OCI-LY7 (cell line): ENCODE results near the gene STING1. TPM values are rescaled to one million over a fixed set of nuclear protein-coding genes. Genes with fewer than 3 reads are reported as not detected.

Source experiments
- BruUV-seq: library from RNA; stranded (reverse); fragments of 400-500 nt; replicated peaks from 2 replicates; lab custom pipeline; 2021; lab: Mats Ljungman, UMichigan
- CTCF ChIA-PET: fragments of 300-600 bp; sonication (Branson Sonifier 250); formaldehyde crosslinking; loops from one replicate; lab custom pipeline; 2022; ENCODE audit warnings: antibody characterized with exemption; ENCODE audit not compliant: unreplicated experiment; lab: Charles Lee
- POLR2A ChIA-PET: fragments of 300-600 bp; sonication (Branson Sonifier 250); formaldehyde crosslinking; loops from one replicate; lab custom pipeline; 2022; ENCODE audit warnings: antibody characterized with exemption; lab: Charles Lee
- DNase-seq: peaks from one replicate; pipeline ENCODE4 v3.0.0-alpha.2; 2015; ENCODE audit warnings: low spot score
- H2AFZ ChIP-seq: fragments of 200-600 bp; sonication (generic), shearing (Covaris generic); 2 replicates; pipeline ENCODE4 v1.6.1; 2014; ENCODE audit warnings: mild to moderate bottlenecking, antibody characterized with exemption, low read length, moderate library complexity
- H3K27ac ChIP-seq: fragments of 200-600 bp; sonication (generic); 2 replicates; pipeline ENCODE4 v1.5.1; 2014; ENCODE audit warnings: mixed run types, low read depth, mild to moderate bottlenecking, moderate library complexity, low read length, inconsistent platforms; ENCODE audit not compliant: poor library complexity, severe bottlenecking
- H3K36me3 ChIP-seq: fragments of 200-600 bp; sonication (generic); 2 replicates; pipeline ENCODE4 v1.6.1; 2014; ENCODE audit warnings: mild to moderate bottlenecking, antibody characterized with exemption, low read length, moderate library complexity, mixed read lengths; ENCODE audit not compliant: insufficient read depth
- H3K4me1 ChIP-seq: fragments of 200-600 bp; sonication (generic); 2 replicates; pipeline ENCODE4 v1.5.1; 2014; ENCODE audit warnings: mild to moderate bottlenecking, low read length; ENCODE audit not compliant: insufficient read depth, poor library complexity, severe bottlenecking
- H3K4me2 ChIP-seq: fragments of 200-600 bp; sonication (generic); 2 replicates; pipeline ENCODE4 v1.6.1; 2014; ENCODE audit warnings: mild to moderate bottlenecking, low read length
- H3K4me3 ChIP-seq: fragments of 200-600 bp; sonication (generic); 2 replicates; pipeline ENCODE4 v1.5.1; 2014; ENCODE audit warnings: mild to moderate bottlenecking, low read depth, low read length; ENCODE audit not compliant: poor library complexity, severe bottlenecking
- H3K79me2 ChIP-seq: fragments of 200-600 bp; sonication (generic); 2 replicates; pipeline ENCODE4 v1.6.1; 2016; ENCODE audit warnings: low read depth, mild to moderate bottlenecking, low read length, moderate library complexity, mixed read lengths; ENCODE audit not compliant: insufficient read depth
- H3K9me2 ChIP-seq: fragments of 200-600 bp; sonication (generic); 2 replicates; pipeline ENCODE4 v1.6.1; 2016; ENCODE audit warnings: mild to moderate bottlenecking, low read length, mixed read lengths; ENCODE audit not compliant: insufficient read depth
- H3K9me3 ChIP-seq: fragments of 200-600 bp; sonication (generic); 2 replicates; pipeline ENCODE4 v1.6.1; 2014; ENCODE audit warnings: mild to moderate bottlenecking, mixed run types, low read length, mixed read lengths
- H4K20me1 ChIP-seq: fragments of 200-600 bp; sonication (generic); 2 replicates; pipeline ENCODE4 v1.6.1; 2014; ENCODE audit warnings: mild to moderate bottlenecking, antibody characterized with exemption, low read length, moderate library complexity, mixed read lengths; ENCODE audit not compliant: insufficient read depth
- EZH2phosphoT487 ChIP-seq: fragments of 200-600 bp; sonication (generic); IDR thresholded peaks from 2 replicates; pipeline ENCODE4 v1.6.1; 2018; ENCODE audit warnings: low read depth, borderline replicate concordance, mild to moderate bottlenecking, mixed run types, antibody characterized with exemption, low read length, moderate library complexity, mixed read lengths
- intact Hi-C: fragments of 100-400 bp; cut with micrococcal nuclease; formaldehyde crosslinking; loops from one replicate; pipeline ENCODE4 v1.10.0; 2022; ENCODE audit not compliant: unreplicated experiment
- total RNA-seq, 2 experiments: library from RNA; depleted of rRNA in 1 of 2; stranded (reverse); fragments of >200 nt in 1 of 2; shearing (Covaris generic) in 1 of 2; gene quantifications; 2 replicates each; pipeline ENCODE4 v1.2.3, GENCODE V29; 2014 to 2022
- TF ChIP-seq, protein P1 (sequence below): fragments of 200-600 bp; sonication (generic); conservative IDR thresholded peaks from 2 replicates; pipeline ENCODE4 v1.5.1; 2014; ENCODE audit warnings: mild to moderate bottlenecking, antibody characterized with exemption, low read length, moderate library complexity, mixed read lengths

The STING1 gene
- total RNA-seq, 2 experiments from 2014 or later = 0.44 TPM; not detected in 1

DNA sequence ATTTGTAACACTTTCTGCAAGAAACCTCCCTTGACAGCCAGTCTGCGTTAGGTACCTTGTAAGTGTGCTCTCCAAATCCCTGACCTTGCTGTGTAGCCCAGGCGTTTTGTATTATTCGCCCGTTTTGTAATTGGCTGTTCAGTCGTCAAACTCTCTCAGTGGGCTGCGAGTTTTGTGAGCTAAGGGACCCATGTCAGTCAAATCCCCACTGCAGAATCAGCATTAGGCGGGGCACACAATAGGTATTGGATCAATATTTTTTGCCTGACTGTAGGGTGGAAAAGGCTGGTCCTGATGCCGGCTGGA, 43.9 kb downstream of the STING1 start:
- peaks cover 15% of the 10 kb centered on the region for H3K4me1 ChIP-seq
- peak overlapping the region; percentile 79 for H3K4me2 ChIP-seq
- ChIA-PET POLR2A (interaction anchor here (0.6 to 1.5 kb wide), 5 partner anchors 9 to 340 kb away, joined by 3 to 5 read pairs (median 3); no protein-coding TSS in a partner anchor), CTCF (interaction anchor here (0.6 kb wide), 2 partner anchors 14 to 23 kb away, joined by 4 read pairs; no protein-coding TSS in a partner anchor)
- no peaks in the 10 kb centered on the region for H3K9me2 ChIP-seq
- H3K9me3 ChIP-seq = no peaks in the 10 kb centered on the region
- intact Hi-C loops = no loop called here
- DNase-seq = no peak
- no peaks in the 10 kb centered on the region for H3K36me3 ChIP-seq
- no peak overlapping the region for H3K27ac ChIP-seq
- TF ChIP-seq, protein P1, sequence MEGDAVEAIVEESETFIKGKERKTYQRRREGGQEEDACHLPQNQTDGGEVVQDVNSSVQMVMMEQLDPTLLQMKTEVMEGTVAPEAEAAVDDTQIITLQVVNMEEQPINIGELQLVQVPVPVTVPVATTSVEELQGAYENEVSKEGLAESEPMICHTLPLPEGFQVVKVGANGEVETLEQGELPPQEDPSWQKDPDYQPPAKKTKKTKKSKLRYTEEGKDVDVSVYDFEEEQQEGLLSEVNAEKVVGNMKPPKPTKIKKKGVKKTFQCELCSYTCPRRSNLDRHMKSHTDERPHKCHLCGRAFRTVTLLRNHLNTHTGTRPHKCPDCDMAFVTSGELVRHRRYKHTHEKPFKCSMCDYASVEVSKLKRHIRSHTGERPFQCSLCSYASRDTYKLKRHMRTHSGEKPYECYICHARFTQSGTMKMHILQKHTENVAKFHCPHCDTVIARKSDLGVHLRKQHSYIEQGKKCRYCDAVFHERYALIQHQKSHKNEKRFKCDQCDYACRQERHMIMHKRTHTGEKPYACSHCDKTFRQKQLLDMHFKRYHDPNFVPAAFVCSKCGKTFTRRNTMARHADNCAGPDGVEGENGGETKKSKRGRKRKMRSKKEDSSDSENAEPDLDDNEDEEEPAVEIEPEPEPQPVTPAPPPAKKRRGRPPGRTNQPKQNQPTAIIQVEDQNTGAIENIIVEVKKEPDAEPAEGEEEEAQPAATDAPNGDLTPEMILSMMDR = no peak
- TF ChIP-seq EZH2phosphoT487 = no peak
- H3K79me2 ChIP-seq = no peaks in the 10 kb centered on the region
- H3K4me3 ChIP-seq = peak overlapping the region; percentile 80
- no TSS peak for BruUV-seq
- H2AFZ ChIP-seq = peak overlapping the region; percentile 94; the same call in 1 of the 2 replicates
- H4K20me1 ChIP-seq = no peaks in the 10 kb centered on the region

GRCh38 chr5:139435676-139436075, 46.9 kb downstream of the STING1 start:
- Histone ChIP-seq H2AFZ (no peak overlapping the region), H3K4me2 (no peak overlapping the region), H3K9me2 (no peaks in the 10 kb centered on the region), H3K4me3 (no peak overlapping the region), H3K9me3 (no peaks in the 10 kb centered on the region), H3K36me3 (no peaks in the 10 kb centered on the region), H3K27ac (no peak overlapping the region), H3K79me2 (no peaks in the 10 kb centered on the region), H4K20me1 (no peaks in the 10 kb centered on the region), H3K4me1 (peaks cover 11% of the 10 kb centered on the region)
- POLR2A ChIA-PET = interaction anchor here (1.4 kb wide), 1 partner anchor 10 kb away, joined by 5 read pairs; no protein-coding TSS in a partner anchor
- CTCF ChIA-PET = no interaction called here
- DNase-seq = no peak
- intact Hi-C loops = no loop called here
- no peak for TF ChIP-seq EZH2phosphoT487
- TF ChIP-seq, protein P1 = no peak
- BruUV-seq = no TSS peak

GRCh38 chr5:139431706-139432105, 50.9 kb downstream of the STING1 start:
- H3K9me2 ChIP-seq = no peaks in the 10 kb centered on the region
- no peaks in the 10 kb centered on the region for H3K36me3 ChIP-seq
- POLR2A ChIA-PET = interaction anchor here (0.8 kb wide), 1 partner anchor 11 kb away, joined by 3 read pairs; no protein-coding TSS in a partner anchor
- no peaks in the 10 kb centered on the region for H3K4me1 ChIP-seq
- DNase-seq = no peak
- no peak overlapping the region for H3K4me3 ChIP-seq
- no peaks in the 10 kb centered on the region for H3K79me2 ChIP-seq
- no peak overlapping the region for H2AFZ ChIP-seq
- TF ChIP-seq, protein P1 = no peak
- no peak for TF ChIP-seq EZH2phosphoT487
- BruUV-seq = no TSS peak
- no peak overlapping the region for H3K4me2 ChIP-seq
- H3K27ac ChIP-seq = no peak overlapping the region
- intact Hi-C loops = no loop called here
- no peaks in the 10 kb centered on the region for H3K9me3 ChIP-seq
- CTCF ChIA-PET = no interaction called here
- H4K20me1 ChIP-seq = no peaks in the 10 kb centered on the region
